ENCODE results near the gene C20orf204. TPM values are rescaled to one million over a fixed set of nuclear protein-coding genes. Genes with fewer than 3 reads are reported as not detected.
"Not testable (repeated sequence)": the region's sequence is repeated elsewhere in the genome, so short reads cannot be mapped to it uniquely, and the experiment has no call there.

The C20orf204 gene, protein sequence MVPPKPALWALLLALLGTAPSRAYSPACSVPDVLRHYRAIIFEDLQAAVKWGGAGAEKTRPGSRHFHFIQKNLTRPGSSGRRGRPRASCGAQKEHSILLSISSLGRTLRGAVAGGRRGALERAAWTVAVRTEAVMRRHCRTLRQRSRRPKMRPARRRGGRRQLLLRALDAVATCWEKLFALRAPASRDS
- total RNA-seq: 0.68 TPM

DNA sequence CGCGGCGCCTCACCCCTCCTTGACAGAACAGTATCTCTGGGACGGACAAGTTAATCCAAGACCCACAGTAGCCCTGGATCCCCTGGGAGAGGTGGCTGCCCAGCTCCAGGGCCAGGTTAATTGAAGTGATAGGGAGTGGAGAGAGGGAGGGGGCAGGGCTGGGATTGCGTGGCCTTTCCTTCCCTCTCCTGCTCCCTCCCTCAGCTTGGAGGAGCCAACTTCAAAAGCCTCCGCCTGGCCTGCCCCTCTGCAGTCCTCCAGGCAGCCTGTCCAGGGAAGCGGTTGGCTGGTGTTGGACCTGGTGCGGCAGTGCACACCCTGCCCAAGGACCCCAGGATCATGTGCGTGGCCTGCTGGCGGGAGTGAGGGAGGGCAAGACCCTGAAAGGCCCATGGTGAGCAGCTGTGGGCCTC, at the start of gene C20orf204:
TSS of gene C20orf204 (plus strand) at position 250 of the 413 bp plus-strand sequence. CDS start at position 392, 142 bp downstream.
- ATAC-seq: no peak
- DNase-seq (ENCODE audit: low spot score): no peak

DNA sequence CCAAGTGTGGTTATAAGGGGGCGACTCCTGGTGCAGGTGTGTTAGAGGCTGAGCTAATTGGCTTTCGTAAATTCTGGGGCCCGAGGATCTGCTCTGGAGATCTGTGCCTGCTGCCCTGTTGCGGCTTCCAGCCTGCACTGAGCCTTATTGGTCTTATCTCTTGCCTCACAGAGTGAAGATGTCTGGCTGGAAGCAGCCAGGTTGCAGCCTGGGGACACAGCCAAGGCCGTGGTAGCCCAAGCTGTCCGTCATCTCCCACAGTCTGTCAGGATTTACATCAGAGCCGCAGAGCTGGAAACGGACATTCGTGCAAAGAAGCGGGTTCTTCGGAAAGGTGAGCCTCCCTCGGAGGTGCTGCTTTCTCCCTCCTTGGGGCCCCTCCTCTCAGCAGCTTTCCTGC, 35.1 kb upstream of the C20orf204 start:
- DNase-seq (ENCODE audit: low spot score) (no peak), ATAC-seq (no peak)

DNA sequence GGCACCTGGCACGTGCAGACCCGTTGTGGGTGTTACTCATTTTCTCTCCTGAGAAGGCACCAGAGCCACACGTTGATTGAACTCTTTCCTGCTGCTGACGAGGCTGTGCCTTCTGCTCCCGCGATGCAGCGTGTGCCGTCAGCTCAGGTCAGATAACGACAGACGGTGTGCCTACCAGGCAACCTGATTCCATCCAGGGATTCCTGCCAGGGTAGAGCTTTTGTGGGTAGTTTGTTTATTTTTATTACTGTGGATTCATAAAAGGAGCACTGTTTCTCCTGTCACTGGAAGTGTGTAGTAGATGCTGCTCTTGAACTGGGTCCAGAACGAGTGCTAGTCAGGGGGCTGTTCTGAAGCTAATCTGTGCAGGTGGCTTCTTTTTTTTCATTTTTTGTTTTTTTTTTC, 34.4 kb upstream of the C20orf204 start:
- ATAC-seq: no peak
- DNase-seq (ENCODE audit: low spot score): no peak

DNA sequence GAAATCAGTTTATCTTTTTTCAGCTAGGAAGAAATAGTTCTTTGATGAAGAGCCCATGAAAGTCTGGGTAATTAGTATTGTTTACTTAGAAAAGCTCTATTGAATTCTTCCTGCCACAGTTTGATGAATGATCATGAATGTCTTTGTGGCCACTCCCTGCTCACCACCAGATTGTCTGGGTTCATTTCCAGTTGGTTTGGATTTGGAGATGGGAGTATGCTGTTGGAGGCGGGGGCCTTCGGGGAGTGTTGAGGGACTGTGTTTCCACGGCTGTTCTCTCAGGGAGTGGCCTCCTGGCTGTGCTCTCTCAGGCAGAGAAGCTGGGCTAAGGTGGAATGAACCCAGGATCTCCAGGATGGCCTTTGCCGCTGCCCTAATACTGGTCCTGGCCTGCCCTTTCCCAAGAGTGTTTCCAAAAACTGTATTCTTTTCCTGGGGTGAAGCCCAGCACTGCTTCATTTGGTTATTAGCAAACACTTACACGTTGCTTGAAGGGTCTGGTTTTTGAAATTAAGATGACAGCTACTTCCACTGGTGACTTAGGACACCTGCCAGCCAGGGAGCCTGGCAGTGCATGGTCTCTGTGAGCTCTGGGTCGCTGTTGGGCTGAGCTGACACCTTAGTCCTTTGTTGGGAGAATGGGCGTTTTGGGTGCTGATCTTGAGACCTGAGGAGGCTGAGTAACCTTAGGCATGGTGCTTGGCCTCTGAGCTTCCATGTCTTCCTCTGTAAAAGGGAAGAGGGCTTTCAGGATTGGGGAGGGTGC, 31.8 kb upstream of the C20orf204 start:
- DNase-seq (ENCODE audit: low spot score): no peak
- ATAC-seq: no peak

DNA sequence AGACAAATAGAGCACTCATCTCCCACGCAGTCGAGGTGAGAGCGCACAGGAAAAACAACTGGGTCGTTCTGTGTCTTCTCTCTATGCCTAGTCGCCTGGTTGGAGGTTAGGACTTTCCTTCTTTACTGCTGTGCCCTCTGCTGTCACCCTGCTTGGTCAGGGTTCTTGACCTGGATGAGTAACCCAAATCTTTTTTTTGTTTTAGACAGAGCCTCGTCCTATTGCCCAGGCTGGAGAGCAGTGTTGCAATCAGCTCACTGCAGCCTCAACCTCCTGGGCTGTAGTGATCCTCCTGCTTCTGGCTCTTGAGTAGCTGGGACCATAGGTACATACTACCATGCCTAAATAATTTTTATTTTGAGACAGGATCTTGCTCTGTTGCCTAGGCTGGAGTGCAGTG, 30.6 kb upstream of the C20orf204 start:
- DNase-seq (ENCODE audit: low spot score) (no peak), ATAC-seq (peak; percentile 87)

DNA sequence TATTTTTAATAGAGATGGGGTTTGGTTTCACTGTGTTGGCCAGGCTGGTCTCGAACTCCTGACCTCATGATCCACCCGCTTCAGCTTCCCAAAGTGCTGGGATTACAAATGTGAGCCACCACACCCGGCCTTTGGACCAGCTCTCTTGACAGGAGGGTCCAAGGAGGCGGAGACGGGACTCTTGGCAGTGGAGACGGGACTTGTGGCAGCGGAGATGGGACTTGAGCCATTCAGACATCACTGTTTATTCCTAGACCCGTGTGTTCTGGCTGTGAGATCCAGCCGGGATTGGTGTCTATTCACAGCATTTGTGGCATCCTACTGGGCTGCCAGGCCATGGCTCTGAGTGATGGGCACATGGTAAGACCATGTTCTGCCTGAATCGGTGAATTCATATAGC, 29.5 kb upstream of the C20orf204 start:
- DNase-seq (ENCODE audit: low spot score): no peak
- ATAC-seq: no peak

DNA sequence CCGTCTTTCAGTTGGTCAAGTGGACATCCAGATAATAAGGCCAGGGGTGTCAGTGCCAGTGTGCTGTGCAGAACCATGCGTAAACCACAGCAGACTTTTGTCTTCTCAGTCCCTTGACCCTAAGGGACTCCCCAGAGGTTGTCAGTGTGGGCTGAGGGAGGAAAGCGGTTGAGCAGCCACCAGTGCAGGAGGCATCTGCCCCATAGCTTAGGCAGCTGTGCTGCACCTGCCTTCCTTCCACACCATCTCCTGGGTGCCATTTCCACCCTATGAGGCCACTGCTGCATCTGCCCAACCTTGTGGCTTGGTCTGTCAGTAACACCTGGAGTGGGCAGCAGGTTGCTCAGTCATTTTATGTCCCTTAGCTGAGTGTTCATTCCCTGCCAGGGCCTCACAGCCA, 29.1 kb upstream of the C20orf204 start:
- ATAC-seq (no peak), DNase-seq (ENCODE audit: low spot score) (no peak)

DNA sequence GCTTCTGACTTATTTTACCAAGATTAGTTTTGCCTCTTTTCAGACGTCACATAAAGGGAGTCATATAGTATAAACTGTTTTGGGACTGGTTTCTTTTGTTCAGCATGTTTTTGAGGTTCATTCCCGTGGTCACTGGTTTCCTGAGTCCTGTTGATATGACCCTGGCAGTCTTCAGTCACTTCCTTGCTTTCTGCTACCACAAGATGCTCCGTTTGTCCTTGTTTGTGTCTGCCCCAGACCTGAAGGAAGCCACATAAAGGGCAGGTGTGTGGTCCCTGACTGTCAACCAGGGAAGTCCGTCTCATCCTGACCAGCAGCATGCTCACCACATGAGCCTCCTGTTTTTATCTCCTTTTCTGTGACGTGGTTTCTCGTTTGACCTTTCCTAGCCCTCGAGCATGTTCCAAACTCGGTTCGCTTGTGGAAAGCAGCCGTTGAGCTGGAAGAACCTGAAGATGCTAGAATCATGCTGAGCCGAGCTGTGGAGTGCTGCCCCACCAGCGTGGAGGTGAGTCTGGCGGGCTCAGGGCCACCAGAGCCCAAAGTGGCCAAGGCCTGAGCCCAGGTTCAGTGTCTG, 26.1 kb upstream of the C20orf204 start:
- no peak for DNase-seq (ENCODE audit: low spot score)
- no peak for ATAC-seq

DNA sequence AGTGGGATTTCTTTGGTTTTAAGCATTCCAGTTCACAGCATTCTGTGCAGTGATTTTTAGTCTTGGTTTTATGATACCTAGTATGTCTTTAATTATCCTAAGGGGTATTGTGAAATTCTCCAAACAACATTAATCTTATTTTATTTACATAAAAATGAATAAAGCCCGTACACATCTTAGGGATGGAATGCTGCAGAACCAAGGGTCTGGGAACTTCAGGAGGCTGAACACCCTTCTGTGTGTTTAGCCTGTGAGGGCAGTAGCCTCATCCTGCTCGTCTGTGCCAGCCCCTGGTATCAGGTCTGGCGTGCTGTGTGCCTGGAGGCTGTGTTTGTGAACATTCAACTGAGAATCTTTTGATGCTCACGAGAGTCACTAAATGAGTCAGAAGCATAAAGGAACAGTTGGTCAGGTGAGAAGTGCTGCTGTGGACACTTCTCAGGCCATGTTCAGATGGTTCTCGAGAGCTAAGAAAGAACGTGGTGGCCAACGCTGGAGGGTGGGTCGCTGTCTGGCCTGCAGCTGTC, 25.2 kb upstream of the C20orf204 start:
- ATAC-seq: no peak
- no peak for DNase-seq (ENCODE audit: low spot score)

DNA sequence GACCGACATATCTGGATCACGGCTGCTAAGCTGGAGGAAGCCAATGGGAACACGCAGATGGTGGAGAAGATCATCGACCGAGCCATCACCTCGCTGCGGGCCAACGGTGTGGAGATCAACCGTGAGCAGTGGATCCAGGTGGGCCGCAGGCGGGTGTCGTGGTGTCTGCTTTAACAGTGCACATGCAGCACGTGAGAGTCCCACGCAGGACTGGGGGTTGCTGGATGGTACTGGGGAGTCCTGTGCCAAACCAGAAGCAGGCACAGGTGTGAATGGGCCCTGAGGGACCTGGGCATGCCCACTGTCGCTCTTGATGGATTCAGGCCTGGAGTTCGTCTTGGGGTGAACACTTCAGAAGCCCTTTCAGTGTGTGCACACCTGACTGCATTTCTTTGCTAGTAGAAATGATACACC, 24.6 kb upstream of the C20orf204 start:
- DNase-seq (ENCODE audit: low spot score): no peak
- no peak for ATAC-seq

DNA sequence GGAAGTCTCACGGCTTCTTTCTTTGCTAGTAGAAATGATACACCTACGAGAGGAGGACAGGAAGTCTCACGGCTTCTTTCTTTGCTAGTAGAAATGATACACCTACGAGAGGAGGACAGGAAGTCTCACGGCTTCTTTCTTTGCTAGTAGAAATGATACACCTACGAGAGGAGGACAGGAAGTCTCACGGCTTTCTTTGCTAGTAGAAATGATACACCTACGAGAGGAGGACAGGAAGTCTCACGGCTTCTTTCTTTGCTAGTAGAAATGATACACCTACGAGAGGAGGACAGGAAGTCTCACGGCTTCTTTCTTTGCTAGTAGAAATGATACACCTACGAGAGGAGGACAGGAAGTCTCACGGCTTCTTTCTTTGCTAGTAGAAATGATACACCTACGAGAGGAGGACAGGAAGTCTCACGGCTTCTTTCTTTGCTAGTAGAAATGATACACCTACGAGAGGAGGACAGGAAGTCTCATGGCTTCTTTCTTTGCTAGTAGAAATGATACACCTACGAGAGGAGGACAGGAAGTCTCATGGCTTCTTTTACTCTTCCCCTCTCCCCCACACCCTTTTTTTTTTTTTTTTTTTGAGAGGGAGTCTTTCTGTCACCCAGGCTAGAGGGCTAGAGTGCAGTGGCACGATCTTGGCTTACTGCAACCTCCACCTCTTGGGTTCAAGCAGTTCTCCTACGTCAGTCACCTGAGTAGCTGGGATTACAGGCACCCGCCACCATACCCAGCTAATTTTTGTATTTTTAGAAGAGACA, 23.4 kb upstream of the C20orf204 start:
- DNase-seq (ENCODE audit: low spot score); ATAC-seq: not testable (repeated sequence)

DNA sequence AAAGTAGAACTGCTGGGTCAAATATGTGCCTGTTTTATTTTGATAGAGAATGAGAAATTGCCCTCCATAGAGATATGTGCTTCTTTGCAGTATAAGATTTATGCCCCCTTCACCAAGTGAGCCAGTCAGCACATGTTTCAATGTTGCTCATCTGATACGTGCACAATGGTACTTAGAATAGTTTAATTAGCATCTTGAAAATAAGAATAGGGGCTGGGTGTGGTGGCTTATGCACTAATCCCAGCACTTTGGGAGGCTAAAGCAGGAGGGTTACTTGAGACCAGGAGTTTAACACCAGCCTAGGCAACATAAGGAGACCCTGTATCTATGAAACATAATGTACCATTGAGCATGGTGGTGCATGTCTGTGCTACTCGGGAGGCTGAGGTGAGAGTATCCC, 20.3 kb upstream of the C20orf204 start:
- ATAC-seq: no peak
- DNase-seq (ENCODE audit: low spot score): no peak

DNA sequence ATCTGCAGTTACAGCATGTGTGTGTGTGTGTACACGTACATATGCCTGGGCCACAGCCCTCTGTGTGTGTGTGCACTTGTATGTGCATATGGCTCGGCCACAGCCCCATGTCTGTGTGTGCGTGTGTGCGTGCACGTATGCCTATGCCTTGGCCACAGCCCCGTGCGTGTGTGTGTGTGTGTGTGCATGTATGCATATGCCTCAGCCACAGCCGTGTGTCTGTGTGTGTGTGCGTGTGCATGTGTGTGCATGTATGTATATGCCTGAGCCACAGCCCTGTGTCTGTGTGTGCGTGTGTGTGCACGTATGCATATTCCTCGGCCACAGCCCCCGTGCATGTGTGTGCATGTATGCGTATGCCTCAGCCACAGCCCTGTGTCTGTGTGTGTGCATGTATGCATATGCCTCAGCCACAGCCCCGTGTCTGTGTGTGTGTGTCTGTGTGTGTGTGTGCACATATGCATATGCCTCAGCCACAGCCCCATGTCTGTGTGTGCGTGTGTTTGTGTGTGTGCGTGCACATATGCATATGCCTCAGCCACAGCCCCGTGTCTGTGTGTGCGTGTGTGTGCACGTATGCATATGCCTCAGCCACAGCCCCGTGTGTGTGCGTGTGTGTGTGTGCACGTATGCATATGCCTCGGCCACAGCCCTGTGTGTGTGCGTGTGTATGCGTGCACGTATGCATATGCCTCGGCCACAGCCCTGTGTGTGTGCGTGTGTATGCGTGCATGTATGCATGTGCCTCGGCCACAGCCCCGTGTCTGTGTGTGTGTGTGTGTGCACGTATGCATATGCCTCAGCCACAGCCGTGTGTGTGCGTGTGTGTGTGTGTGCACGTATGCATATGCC, 14.6 kb upstream of the C20orf204 start:
- DNase-seq (ENCODE audit: low spot score) (no peak), ATAC-seq (no peak)

DNA sequence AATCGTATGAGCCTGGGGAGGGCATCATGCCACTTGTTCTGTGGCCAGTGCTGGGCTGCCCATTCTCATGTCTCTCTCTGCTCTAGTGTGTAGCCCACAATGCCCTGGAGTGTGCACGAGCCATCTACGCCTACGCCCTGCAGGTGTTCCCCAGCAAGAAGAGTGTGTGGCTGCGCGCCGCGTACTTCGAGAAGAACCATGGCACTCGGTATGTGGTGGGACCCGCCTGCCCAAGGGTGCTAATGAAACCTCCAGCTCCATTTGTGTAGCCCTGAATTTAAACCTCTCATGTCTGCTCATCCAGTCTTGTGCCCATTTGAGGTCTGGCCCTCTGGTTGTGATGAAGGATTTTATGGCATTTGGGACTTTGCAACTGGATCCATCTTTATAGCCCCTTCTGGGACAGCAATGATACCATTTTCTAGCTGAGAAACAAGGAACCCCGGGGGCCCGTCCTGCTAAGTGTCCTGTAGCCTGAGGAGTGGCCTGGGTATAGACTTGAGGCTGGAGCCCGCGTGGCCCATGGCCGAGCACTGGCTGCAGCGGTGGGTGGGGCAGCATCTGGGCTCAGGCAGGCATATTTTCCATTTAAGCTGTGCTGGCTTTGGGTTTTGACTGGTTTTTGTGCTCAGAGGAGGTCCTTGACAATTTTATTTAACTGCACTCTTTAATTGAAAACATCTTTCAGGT, 13.2 kb upstream of the C20orf204 start:
- ATAC-seq (no peak), DNase-seq (ENCODE audit: low spot score) (no peak)

DNA sequence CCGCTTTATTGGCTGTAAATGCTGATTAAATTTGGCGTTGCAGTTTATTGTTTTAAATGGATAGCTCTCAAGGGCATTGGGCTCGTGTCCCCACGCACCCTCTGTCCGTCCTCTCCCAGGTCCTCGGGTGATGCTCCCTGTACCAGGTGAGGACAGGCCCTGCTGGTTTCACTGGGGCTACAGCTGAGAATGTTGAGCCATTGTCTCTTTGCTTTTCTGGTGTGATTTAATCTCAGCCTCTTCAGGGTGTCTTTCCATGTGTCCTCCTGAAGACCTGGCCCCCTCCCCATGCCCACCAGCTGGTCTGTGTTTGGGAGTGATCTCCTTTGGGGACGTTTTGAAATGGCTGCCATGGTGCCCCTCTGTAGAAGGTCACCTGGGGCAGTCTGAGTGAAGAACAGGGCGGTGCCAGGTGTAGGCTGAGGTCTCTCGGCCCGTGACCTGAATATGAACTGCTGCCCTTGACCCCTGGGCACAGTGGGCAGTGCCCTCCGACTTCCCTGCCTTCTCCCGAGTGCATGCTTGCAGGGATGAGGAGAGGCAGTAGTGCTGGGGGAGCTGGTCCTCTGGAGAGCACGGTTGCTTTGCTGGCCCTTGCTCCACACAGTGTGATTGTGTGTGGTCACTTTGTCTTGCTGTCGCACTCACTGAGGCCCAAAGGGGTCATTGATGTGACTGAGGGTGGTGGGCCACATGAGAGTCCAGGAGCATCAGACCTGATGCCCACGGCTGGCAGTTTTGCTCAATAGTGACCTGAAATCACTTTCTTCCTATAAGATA, 12.4 kb upstream of the C20orf204 start:
- DNase-seq (ENCODE audit: low spot score): no peak
- ATAC-seq: peak; percentile 33

DNA sequence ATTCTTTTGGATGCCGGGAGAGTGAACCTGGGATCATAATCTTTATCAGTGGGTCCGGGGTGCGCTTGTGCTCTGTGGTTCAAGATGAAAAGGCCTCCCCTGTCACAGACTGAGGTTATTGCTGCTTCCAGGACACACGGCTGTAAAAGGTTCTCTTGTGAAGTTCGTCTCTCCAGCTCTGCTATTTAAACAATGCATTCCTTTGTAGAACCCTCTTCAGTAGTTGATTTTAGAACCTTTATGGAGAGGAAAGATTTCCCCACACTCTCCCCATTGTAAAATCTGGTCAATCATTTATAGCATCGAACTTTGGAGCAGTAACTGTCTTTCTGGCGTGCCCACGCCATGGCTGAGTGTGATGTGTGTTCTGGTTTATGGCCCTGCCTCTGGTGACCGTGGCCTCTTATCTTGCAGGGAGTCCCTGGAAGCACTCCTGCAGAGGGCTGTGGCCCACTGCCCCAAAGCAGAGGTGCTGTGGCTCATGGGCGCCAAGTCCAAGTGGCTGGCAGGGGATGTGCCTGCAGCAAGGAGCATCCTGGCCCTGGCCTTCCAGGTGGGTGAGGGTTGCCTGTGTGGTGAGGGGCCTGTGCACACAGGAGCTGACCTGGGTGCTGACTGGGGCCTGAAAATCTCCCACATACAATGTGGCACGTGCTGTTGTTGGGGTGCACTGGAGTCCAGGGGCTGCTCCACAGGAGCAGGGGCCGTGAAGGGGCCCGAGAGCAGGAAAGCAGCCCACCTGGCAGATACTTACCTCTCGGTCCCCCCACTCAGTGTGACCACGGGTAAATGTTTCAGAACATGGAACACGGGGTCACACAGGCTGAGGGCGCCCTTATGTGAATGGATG, 11.6 kb upstream of the C20orf204 start:
- peak; percentile 87 for DNase-seq (ENCODE audit: low spot score)
- ATAC-seq: peak; percentile 81

DNA sequence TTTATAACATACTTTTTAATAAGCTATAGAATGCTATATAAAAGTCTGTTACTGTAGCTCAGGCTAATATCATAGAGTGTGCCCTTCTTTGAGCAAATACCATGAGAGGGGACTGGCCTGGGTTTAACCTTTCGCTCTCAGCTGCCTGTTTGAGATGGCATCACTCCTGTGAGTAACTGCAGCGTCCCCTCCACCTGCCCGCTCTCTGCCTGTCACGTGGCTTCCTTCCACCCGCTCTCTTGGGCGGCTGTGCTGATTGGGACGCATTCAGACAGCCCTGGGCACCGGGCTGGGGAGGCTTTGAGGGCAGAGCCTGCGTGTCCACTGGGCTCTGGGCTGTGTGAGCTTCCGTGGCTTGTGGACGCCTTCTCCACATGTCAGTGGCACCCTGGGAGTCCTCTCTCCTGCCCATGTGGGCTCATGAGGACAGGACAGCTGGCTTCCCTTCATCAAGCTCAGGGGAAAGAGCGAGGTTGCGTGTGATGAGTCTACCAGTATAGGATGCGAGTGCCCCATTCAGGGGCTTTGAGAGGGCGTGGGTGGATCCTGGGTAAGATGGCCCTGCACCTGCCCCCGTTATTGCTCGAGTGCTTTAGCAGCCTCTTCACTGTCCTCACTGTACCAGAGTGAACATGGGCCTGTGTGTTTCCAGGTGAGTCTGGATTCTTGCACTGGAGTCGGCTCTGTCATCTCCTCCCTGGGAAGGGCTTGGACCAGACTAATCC, 10.7 kb upstream of the C20orf204 start:
- ATAC-seq: peak; percentile 77
- peak; percentile 91 for DNase-seq (ENCODE audit: low spot score)

Data from left lobe of liver (tissue), 2 donors.